Breast epithelium (tissue), 3 donors: Measurements from ENCODE around the gene HMHB1.

Source experiments
- CTCF ChIP-seq, 3 donors: fragments of 450-650 bp; IDR thresholded peaks; one replicate each; pipeline ENCODE4 v1.5.1; 2016 to 2017; ENCODE audit warnings: antibody characterized with exemption in 3 of 3, mild to moderate bottlenecking in 3 of 3, moderate library complexity in 3 of 3
- POLR2A ChIP-seq: fragments of 450-650 bp; IDR thresholded peaks from one replicate; pipeline ENCODE4 v1.6.1; 2016; ENCODE audit warnings: antibody characterized with exemption, mild to moderate bottlenecking, moderate library complexity

GRCh38 chr5:143841446-143841845 is 29.5 kb downstream of the HMHB1 start:
- TF ChIP-seq POLR2A (no peak), CTCF (IDR thresholded peaks at IDR 0.05) (no peak)
